GM04504 (cell line): ENCODE data around the gene GRIA3.

Experiments
- DNase-seq: peaks from one replicate; pipeline ENCODE4 v3.0.0-alpha.2; 2012; ENCODE audit warnings: low read depth

GRIA3 gene

DNA sequence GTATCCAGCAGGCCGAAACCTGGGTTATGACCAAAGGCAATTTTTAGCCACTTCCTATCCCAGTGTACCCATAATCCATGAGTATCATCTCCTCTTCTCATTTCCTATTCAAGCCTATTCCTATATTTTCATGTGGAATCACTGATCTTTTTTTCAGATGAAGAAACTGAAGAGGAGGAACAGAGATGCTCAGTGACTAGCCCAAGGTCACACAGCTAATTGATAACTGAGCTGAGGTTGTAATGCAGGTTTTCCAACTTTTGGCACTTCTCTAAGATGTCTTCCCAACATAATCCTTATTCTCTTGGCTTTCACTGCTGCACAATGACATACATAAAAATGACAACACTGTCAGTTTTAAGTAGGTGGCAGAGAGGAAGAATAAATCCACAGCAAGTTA is 15.3 kb downstream of the GRIA3 start:
- no peak for DNase-seq

DNA sequence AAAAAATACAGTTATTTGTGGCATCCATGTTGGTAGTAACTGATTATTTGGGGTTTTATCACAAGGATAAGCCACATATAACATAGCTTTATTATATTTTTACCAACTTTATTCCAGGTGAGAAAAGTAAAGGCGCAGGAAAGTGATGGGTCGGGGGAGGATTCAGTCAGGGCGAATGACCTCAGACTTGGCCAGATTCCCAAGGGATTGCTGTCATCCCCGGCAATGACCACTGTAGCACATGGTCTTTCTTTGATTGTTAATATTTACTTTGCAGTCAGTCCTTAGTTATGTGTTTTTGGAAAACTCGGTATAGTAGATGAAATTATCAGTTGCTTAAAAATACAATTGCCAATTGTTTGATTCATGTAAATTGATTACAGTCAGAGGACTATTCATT is 17.6 kb downstream of the GRIA3 start:
- no peak for DNase-seq

DNA sequence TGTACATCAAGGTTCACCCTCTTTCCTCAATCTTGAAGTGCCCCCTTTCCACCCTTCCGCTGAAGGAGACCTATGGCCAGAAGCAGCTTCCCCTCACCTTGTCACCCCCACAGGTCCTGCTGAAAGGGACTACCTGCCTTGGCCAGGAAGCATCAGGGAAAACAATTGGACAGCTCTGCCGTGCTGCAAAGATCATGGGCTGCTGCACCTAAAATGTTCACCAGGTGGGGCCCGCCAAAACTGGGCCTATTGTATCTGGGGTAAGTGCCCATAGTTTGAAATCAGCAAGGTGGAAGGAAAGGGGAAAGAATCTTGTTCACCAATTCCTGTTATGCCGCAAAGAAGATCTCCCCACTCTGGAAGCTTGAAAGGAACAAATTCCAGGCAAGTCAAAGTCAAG is 18.4 kb downstream of the GRIA3 start:
- DNase-seq, result no peak

DNA sequence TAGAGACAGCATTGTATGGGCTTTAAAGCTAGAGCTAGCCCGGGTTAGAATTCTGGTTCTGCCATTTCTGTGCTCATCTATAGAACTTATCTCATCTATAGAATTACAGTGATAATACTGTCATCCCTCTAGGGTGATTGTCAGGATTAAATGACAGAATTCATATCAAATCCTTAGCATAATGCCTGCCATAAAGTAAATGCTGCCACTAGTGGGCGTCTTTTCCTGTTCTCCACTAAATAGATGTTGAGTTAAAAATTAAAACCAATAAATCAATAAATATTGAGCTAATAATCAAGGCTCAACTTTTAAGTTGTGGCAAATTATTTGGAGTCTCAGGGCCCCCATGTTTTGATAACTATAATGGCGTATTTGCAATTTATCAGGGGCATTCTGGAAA is 19.7 kb downstream of the GRIA3 start:
- no peak for DNase-seq

DNA sequence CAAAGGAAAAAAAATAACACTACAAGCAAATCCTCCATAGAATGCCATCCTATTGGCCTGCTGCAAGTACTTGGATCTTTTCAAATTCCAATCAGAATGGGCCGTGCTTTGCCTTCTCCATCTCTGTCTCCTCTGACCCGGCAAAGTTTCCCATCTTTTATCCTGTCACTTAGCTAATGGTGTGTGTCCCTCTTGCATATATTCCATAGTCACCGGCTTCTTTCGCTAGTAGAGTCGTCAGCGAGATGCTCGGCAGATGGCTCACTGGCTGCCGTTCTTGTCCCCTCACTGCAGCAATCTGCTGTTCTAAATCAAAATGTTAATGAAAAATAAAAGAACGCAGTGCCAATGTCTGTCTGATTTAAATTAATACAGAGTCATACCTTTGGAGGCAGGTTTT is 22.1 kb downstream of the GRIA3 start:
- DNase-seq, result no peak

DNA sequence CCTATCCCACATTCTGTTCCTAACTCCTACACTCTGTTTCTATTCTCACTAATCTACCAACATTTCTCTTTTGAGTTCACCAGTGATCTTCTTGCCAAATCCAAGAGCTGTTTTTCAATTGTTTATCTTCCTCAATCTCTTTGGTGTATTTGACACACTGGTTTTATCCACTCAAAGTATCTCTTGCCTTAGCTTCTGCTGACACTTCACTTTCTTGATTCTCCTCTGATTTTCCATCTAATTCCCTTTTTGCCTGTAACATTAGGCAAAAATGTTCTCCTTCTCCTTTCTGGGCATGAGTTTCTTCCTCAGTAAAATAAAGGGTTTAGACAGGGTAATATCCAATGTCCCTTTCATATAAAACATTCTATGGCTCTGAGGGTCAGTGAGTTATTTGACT is 26.2 kb downstream of the GRIA3 start:
- DNase-seq, result no peak

DNA sequence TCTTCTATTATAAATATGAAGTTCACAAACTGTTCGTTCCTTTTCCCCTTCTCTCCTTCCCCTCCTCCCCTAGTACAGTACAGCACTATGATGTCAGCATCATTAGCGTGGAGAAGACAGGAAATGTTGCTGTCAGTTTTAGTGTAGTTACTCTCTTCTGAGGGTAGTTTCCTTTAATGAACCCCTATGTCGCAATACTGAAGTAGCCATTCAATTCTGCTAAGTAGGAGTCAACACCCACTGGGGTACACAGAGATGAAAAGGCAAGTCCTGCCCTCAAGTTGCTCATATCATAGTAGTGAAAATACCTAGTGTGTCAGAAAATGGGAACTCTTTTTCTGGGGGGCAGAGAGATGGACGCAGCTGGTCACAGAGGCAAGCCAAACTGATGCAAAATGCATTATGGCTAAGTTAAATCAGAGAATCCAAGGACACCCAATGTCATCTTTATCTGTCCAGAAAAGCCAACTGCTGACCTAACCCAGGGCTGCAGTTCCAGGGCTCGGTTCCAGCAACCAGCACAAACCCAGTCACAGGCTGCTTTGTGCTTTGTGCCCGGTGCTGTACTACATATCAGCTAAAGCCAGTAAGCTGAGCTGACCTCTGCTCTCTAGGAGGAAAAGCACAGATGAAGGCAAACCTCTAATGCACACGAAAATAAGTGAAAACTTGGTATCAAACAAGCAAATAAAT is 31.5 kb downstream of the GRIA3 start:
- DNase-seq, result no peak

DNA sequence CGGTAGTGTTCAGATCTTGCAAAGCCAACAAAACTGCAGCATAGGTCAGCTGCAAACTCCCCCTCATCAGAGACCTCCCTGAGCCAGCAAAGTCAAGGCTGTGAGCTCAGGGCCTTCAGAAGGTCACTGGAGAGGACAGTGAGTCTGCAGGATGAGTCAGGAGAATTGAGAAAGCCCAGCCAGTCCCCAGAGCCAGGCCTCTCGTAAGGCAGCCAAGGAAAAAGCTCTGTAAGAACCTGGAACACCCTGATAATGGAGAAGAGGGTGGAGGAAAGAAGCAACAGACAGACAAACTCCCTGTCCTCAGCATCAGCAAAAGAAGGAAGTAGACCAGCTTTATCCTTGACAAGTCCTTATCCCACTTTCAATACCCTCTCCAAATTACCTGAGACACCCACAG is 33.0 kb downstream of the GRIA3 start:
- peak; percentile 35 for DNase-seq

DNA sequence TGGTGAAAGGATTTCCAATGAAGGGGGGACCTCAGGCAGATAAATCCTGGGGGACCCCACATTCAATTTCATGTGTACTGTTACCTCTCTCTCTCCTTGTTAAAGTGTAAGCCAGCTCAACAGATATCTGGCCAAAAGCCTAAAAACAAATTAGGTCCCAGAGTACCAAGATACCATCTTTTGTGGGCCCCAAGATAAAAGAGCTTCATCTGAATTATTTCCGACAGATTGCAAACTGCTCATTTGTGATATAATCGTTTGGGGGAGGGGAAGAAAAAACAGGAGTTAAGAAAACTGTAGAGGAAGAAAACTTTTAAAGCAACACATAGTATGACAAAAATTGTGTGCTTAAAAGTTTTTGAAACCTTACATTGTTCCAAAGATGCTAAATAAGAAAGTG is 33.6 kb downstream of the GRIA3 start:
- no peak for DNase-seq

DNA sequence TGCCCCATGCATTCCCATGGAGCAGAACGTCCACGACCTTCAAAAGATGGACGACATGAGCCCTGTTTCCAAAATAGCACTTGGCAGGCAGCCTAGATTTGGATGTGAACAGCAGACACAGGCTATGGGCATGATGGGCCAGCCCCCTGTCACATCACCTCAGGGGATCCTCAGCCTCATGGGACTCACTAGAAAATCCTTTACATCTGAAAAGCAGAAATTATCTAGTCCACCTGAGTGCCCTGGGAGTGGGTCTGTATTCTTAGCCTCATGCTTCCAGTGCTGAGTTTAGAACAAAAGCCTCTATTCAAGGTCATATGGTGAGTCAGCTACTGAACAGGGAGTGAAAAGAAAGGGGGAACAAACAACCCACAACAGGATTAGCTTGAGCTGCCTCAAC is 35.8 kb downstream of the GRIA3 start:
- DNase-seq, result no peak

DNA sequence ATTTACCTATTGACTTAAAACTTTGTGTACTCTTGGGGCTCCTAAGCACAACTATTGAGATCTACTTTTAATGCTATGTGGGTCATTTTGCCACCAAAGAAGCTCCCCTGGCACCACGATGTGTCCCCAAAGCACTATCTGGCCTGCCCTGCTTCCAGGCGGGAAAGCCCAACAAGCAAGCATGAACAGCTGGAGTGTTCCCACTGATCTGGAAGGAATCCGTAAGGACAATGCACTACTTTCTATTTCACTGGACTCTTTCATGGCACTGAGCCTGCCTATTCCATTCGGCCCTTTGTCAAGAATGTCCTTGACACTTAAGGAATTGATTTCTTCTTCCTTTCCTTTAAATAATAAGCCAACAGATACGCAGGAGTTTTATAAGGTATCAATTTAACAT is 38.8 kb downstream of the GRIA3 start:
- DNase-seq, result no peak

DNA sequence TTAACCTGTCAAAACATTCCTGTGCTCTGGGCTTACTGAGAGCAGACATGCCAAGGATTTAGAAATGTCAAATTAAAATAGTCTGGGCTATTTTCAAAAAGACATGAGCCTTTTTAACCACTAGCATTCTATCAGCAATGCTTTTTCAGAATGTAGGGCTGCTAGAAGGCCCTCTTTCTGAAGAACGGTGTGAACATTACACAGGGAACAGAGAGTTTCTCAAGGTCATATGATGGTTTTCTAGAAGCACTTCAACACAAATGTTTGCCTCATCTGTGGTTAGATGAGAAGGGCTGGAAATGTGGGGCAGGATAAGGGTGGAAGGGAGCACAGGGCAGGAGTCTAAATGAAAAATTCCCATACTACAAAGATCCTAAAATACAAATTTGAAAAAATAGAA is 39.3 kb downstream of the GRIA3 start:
- no peak for DNase-seq

DNA sequence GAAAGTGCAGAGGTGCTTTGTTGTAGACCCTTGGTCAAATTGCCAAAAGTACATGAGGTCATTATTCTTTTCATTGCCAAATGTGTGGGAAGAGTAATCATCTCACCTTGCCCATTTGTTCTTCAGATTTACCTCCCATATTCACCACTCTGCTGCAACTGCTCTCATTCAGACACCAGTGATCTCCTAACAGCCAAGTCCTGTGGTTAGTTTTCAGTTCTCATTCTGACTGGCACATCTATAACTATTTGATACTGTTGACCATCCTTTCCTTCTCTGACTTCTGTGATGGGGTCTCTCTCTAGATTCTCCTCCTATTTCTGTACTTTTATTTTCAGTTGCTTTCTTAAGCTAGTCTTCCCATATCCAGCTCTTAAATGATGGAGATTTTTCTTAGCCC is 39.8 kb downstream of the GRIA3 start:
- DNase-seq, result no peak

DNA sequence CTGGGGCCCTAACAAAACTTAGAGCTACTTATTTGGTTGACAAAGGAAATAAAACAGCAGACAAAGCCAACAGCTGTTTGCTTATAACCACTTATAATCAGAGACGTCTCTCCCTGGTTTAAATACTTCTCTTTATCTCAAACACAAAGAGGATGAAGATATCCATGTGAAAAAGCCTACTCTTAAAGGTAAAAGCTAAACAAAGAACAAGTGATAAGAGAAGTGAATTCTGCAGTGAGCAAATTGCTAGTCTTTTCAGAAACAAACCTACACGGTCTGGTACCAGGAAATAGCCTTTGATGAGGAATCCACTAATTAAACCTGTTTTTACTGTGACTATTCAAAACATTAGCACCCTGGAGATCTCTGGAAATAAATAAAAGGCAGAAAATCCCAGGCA is 46.7 kb downstream of the GRIA3 start:
- no peak for DNase-seq

DNA sequence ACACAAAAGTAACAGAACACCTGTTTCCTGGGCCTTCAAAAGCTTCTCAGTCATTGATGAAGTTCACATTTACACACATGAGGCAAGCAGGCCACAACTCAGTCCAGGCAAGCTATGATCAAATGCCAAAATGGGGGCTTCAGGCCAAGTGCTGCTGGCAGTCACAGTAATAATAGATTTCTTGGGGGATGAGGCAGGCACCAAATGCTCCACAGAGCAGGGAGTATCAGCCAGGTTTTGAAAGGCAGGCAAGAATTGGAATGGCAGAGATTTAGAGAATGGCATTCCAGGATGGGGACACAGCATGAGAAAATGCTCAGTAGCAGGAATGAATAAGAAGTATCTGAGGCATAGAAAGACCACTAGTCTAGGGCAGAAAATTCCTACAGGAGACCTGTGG is 52.8 kb downstream of the GRIA3 start:
- no peak for DNase-seq

DNA sequence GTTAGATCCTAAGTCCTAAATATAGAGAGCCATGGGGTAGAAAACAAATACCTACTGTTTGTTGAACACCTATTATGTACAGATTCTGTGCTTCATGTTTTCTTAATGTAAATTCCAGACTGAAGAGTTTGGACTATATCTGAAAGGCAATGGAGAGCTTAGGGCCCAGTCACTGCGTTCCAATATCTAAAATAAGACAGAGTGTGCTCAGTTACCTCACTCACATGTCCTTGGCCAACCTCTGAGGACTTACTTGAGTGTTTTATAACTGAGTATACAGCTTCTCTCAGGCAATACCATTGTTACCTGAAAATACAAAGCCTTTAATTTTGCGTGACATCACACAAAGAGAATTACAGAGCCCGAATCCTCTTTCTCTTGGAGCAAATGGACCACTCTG is 53.2 kb downstream of the GRIA3 start:
- DNase-seq, result no peak

DNA sequence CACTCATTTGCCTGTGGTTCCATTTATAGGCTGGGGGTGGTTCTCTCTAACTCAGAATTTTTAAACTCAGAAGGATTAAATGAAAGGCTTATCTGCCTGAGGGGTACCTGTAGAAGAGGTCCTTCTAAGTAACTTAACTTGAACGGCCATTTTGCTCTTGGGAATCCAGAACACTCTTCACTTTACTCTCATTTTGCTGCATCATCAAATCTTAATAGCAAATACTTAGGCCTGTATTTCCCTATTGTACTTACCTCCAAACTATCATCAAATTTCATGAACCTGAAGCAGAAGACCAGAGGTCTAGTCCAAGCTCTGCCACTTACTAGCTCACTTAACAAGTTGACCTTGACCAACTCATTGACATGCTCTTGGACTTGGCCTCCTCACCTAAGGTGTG is 70.4 kb downstream of the GRIA3 start:
- DNase-seq, result no peak

DNA sequence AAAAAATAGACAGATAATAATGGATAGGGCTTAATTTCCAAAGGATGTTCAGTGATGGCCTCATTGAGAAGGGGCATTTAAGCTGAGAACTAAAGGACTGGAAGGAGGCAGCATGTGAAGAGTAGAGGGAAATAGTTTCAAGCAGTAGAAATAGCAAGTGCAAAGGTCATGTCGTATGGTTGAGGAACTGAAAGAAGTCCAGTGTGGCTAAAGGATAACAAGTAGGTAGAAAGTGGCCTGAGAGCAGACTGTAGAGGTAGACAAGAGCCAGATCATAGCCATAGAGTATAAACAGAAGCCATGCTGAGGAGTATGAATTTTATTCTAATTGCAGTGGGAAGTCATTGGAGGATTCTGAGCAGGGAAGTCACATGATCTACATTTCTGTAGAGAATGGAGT is 72.3 kb downstream of the GRIA3 start:
- DNase-seq, result no peak

DNA sequence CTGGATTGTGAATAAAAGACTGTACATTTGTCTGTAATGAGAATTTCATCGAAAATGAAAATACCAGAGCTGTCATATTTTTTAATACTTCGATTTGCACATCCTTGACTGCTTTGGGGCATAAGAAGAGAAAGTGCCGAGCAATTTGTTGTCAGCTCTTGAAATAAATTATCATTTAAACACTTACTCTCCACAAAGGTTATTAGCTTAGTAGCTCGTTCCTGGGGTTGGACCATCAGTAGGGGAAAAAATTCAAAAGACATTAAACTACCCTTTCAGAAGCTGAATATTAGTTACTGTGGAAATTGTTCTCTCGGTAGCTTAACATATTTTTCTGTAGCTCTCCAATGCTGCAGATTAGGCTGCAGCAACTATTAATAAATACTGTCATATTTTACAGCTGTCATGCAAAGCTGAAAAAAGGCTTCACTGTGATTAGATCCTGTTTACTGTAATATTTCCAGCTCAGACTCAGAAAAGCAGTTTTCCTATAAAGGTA is 76.9 kb downstream of the GRIA3 start:
- DNase-seq, result no peak

DNA sequence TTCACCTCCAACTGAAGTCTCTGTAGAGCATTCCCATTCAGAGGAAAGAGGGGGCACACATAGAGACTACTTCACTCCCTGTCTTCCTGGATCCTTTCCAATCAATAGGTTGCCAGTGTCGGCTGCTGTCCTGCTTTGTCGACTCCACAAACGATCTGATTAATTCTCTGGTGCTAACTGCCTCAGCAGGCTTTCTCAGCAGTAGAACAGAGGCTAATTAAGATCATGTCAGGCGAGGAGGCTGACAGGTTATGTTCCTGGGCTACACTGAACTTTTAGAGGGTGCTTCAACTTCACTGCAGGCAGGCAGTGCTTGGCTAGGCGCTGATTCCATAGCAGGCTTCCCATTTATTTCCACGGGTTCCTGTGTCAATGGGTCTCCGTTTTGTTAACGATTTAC is 79.2 kb downstream of the GRIA3 start:
- DNase-seq, result no peak

DNA sequence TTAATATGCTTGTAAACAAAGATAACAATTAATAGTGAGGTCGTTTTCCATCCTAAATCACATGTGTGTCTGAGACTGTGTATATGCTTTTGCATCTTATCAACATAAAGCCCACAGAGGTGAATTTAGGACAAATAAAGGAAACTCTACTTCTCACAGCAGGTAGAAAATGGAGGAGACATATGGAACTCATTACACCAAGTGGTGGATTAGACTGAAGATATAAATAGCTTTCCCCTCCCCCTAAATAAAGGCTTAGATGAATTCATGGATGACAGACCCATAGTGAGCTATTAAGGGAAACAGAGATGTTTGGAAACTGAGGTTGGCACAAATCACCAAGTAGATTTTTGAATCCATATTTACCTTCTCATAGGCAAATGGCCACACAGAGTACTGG is 79.7 kb downstream of the GRIA3 start:
- DNase-seq, result no peak

DNA sequence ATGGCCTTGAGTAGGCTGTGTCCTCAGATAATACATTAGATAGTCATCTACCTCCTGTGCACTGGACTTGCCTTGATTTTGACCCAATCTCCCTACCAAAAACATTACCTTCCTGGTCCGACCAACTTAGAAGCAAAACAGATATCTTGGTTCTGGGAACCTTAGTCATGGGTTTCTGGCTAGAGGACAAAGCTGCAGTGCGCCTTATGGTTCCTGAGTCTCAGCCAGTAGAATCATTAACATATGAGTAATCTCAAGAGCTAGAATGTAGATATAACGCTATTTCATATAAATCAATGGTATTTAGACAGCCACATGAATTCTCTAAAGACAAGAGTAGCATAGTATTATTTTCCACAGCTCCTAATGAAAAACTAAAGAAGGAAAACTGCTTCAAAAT is 83.1 kb downstream of the GRIA3 start:
- DNase-seq, result peak; percentile 23

DNA sequence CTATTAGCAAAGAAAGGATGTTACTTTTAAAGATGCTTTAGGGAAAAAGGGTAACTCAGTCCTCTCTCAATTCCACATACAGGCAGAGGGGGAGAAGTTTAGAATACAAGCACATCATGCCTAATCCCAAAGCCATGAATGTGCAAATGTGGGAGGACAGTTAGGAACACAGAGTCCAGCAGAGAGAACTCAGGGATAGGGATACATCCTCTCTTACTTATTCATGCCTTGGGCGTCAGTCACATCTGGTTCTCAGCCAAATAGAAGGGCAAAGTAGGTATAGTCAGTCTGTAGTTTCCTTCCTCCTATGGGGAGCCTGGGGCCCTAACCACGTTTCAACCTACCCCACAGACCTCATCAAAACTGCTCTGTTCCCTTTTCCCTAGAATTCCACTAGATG is 87.8 kb downstream of the GRIA3 start:
- no peak for DNase-seq

DNA sequence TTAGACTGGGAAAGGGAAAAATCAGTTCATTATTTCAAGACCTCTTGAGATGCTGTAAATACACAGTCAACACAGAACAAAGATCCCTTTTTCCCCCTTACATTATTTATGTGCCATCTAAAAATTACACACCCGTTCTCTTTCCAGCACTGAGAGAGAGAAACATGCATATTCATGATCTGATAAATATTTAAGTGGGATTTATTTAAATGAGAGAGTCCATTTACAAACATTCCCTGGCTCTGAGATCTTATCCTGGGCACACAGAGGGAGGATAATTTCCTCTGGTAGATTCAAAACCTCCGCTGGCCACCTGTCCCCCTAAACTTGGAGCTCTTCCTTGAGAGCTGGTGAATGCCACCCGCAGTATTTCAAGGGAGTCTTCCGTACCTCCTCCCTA is 88.6 kb downstream of the GRIA3 start:
- DNase-seq, result no peak

DNA sequence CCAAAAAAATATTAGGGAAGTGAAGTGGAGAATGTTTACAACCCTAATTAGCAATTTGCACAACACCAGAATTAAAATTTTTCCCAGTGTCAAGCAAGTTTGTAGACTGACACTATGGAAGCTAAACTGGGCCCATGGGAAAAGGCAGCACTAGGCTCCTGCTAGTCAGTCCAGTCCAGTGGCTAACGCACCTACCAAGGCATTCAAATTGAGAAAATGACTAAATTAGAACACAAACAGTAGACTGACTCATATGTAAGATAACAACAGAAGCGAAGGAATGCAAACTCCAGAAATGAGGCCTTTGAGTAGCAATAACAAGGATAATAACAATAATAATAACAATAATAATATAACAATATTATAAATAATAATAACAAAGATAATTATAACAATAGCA is 90.7 kb downstream of the GRIA3 start:
- no peak for DNase-seq
